Measurements from ENCODE around the gene GADD45B. TPM values are rescaled to one million over a fixed set of nuclear protein-coding genes. Genes with fewer than 3 reads are reported as not detected.
"Not testable (repeated sequence)": the region's sequence is repeated elsewhere in the genome, so short reads cannot be mapped to it uniquely, and the experiment has no call there.

The GADD45B gene
- total RNA-seq, 1 donor from 2014 or later = 114 TPM

GRCh38 chr19:2469915-2470200 lies 6.1 kb upstream of the GADD45B start:
- not testable (repeated sequence) for DNase-seq

- peak; percentile 90 for DNase-seq
Observed at GRCh38 chr19:2474232-2475017, 1.5 kb upstream of the GADD45B start.

- DNase-seq = peak; percentile 73
Observed at GRCh38 chr19:2475018-2475701, 767 bp upstream of the GADD45B start.

- peak; percentile 67 for DNase-seq
Observed at GRCh38 chr19:2476451-2477140, 669 bp downstream of the GADD45B start.

GRCh38 chr19:2477141-2477710 lies 1.3 kb downstream of the GADD45B start:
- DNase-seq = peak; percentile 31

GRCh38 chr19:2477732-2478191 lies 1.8 kb downstream of the GADD45B start:
- DNase-seq = peak; percentile 55

- DNase-seq = peak; percentile 71
Observed at GRCh38 chr19:2478278-2478755, 2.4 kb downstream of the GADD45B start.

GRCh38 chr19:2478756-2479555 lies 3.0 kb downstream of the GADD45B start:
- DNase-seq = peak; percentile 69

- no peak for DNase-seq
Observed at GRCh38 chr19:2479556-2480194, 3.7 kb downstream of the GADD45B start.

GRCh38 chr19:2481466-2481865 lies 5.5 kb downstream of the GADD45B start:
- DNase-seq = no peak

GRCh38 chr19:2482354-2483038 lies 6.6 kb downstream of the GADD45B start:
- DNase-seq = no peak

GRCh38 chr19:2483084-2483483 lies 7.2 kb downstream of the GADD45B start:
- no peak for DNase-seq

- no peak for DNase-seq
Observed at GRCh38 chr19:2483484-2484151, 7.7 kb downstream of the GADD45B start.

- DNase-seq = no peak
Observed at GRCh38 chr19:2484178-2484937, 8.4 kb downstream of the GADD45B start.

GRCh38 chr19:2485428-2485827 lies 9.5 kb downstream of the GADD45B start:
- DNase-seq = no peak

- DNase-seq = no peak
Observed at GRCh38 chr19:2487090-2487489, 11.2 kb downstream of the GADD45B start.

GRCh38 chr19:2487842-2488241 lies 11.9 kb downstream of the GADD45B start:
- DNase-seq = no peak

- DNase-seq = peak; percentile 31
Observed at GRCh38 chr19:2488405-2488941, 12.5 kb downstream of the GADD45B start.

Measured in dermis blood vessel endothelial cell (primary cell).